ENCODE results near the gene FAU.

DNA sequence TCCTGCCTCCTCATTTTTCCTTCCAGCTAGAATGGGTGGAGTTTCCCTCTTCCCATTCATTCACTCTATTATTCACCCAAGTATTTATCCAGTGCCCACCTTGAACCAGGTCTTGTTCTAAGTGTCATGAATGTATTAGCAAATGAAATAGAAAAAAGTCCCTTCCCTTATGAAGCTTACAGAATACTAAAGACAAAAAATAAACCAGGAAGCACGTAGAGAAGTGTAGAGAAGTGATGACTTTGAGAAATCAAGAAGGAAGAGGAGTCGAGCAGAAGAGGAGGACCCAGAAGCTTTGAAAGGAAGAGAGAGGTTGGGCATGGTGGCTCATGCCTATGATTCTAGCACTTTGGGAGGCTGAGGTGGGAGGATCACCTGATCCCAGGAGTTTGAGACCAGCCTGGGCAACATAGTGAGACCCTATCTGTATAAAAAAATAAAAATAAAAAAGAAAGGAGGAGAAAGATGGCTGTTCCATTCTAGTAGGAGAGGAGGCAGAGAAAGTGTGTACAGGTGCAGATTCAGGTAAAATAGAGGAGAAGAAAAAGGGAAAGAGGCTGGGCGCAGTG lies 29.5 kb upstream of the FAU start:
- TF ChIP-seq RARB (CRISPR knock-in tag; IDR thresholded peaks at IDR 0.05) (no peak), PPARA (CRISPR knock-in tag; IDR thresholded peaks at IDR 0.05; ENCODE audit: borderline replicate concordance) (no peak), ARNTL (CRISPR knock-in tag; IDR thresholded peaks at IDR 0.05; ENCODE audit: borderline replicate concordance, low read depth) (no peak), ESRRG (CRISPR knock-in tag; IDR thresholded peaks at IDR 0.05) (no peak), ZFP3 (CRISPR knock-in tag; IDR thresholded peaks at IDR 0.05) (no peak), CSRNP3 (CRISPR knock-in tag; IDR thresholded peaks at IDR 0.05) (no peak), TCF4 (CRISPR knock-in tag; IDR thresholded peaks at IDR 0.05; ENCODE audit: borderline replicate concordance) (no peak), CREB5 (CRISPR knock-in tag; IDR thresholded peaks at IDR 0.05; ENCODE audit: low read depth) (no peak), ZNF8 (CRISPR knock-in tag; IDR thresholded peaks at IDR 0.05) (no peak)
- TF ChIP-seq, protein P1, sequence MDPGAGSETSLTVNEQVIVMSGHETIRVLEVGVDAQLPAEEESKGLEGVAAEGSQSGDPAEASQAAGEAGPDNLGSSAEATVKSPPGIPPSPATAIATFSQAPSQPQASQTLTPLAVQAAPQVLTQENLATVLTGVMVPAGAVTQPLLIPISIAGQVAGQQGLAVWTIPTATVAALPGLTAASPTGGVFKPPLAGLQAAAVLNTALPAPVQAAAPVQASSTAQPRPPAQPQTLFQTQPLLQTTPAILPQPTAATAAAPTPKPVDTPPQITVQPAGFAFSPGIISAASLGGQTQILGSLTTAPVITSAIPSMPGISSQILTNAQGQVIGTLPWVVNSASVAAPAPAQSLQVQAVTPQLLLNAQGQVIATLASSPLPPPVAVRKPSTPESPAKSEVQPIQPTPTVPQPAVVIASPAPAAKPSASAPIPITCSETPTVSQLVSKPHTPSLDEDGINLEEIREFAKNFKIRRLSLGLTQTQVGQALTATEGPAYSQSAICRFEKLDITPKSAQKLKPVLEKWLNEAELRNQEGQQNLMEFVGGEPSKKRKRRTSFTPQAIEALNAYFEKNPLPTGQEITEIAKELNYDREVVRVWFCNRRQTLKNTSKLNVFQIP (CRISPR knock-in tag; IDR thresholded peaks at IDR 0.05; ENCODE audit: borderline replicate concordance, low read depth): no peak
- TF ChIP-seq, protein P2, sequence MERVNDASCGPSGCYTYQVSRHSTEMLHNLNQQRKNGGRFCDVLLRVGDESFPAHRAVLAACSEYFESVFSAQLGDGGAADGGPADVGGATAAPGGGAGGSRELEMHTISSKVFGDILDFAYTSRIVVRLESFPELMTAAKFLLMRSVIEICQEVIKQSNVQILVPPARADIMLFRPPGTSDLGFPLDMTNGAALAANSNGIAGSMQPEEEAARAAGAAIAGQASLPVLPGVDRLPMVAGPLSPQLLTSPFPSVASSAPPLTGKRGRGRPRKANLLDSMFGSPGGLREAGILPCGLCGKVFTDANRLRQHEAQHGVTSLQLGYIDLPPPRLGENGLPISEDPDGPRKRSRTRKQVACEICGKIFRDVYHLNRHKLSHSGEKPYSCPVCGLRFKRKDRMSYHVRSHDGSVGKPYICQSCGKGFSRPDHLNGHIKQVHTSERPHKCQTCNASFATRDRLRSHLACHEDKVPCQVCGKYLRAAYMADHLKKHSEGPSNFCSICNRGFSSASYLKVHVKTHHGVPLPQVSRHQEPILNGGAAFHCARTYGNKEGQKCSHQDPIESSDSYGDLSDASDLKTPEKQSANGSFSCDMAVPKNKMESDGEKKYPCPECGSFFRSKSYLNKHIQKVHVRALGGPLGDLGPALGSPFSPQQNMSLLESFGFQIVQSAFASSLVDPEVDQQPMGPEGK (CRISPR knock-in tag; IDR thresholded peaks at IDR 0.05; ENCODE audit: borderline replicate concordance): no peak
